Left kidney (tissue), 2 donors: ENCODE results near the gene ACOX3. TPM values are rescaled to one million over a fixed set of nuclear protein-coding genes. Genes with fewer than 3 reads are reported as not detected.

Experiments
- DNase-seq: peaks from one replicate; pipeline ENCODE4 v3.0.0-alpha.2; 2013
- polyA plus RNA-seq: library from polyadenylated mRNA; unstranded; fragments of 120-200 nt; gene quantifications from one replicate; pipeline ENCODE4 v1.2.1, GENCODE V29; 2013; ENCODE audit not compliant: insufficient read length

The ACOX3 gene
- polyA plus RNA-seq, 1 donor, result 17.1 TPM

DNA sequence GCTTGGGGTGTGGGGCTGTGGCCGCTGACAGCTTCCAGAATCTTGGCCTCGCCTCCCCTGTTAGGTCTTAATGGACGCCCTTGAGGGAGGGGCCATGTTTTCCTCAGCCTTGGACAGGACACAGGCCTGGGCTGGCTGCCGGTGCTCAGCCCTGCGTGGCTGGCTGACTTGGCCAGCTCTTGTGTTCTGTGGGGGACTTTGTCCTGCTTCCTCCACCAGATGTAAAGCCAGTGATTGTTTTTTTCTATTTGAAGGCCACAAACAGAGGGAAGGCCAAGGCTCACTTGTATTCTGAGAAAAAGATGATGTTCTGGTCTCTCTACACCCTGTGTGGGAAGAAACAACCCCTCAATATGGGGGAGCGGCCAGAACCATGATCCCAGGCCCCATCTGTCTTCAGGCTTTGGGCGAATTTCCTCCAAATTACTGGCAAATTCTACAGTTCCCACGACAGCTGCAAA is 99.7 kb downstream of the ACOX3 start:
- no peak for DNase-seq

DNA sequence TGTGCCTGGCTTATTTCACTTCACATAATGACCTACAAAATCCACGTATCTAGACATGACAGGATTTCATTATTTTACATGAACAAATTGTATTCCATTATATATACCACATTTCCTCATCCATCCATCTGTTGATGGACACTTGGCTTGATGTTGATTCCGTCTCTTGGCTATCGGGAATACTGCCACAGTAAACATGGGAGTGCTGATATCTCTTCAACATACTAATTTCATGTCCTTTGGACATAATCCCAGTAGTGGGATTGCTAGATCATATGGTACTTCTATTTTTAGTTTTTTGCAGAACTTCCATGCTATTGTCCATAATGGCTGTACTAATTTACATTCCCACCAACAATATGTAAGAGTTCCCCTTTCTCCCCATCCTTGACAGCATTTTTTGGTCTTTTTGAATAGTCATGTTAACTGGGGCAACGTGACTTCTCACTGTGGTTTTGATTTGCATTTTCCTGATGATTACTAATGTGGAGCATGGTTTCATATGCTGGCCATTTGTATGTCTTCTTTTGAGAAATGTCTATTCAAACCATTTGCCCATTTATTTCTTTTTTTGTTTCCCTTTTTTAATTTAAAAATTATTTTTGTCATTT is 102.1 kb downstream of the ACOX3 start:
- no peak for DNase-seq

DNA sequence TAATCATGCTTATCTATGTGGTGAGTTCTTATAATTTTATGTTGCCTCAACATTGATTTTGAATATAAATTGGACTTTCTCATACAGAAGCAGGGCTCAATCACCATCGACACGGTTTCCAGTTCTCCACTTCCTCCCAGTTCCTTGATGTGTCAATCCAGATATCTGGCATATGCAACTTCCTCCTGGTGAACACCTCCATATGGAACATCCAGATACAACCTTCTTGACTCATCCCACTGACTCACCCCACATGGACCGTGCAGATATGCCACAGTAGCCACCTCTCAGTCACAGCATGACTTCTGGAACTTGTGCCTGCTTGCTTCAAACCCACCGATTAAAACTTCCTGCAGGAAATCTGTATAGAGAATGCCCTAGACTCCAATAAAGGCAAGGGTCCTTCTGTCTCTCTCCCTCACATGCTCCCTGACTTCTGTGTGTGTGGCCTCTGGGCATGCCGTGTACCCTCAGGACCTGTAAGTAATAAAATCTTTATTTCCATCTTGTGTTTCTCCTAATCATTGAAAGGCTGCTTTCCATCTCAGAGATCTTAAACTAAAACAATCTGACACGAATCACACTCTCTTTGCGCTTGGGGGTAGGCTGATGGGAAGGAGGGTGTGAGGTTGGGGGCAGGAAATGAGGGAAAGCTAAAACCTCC is 104.0 kb downstream of the ACOX3 start:
- no peak for DNase-seq

DNA sequence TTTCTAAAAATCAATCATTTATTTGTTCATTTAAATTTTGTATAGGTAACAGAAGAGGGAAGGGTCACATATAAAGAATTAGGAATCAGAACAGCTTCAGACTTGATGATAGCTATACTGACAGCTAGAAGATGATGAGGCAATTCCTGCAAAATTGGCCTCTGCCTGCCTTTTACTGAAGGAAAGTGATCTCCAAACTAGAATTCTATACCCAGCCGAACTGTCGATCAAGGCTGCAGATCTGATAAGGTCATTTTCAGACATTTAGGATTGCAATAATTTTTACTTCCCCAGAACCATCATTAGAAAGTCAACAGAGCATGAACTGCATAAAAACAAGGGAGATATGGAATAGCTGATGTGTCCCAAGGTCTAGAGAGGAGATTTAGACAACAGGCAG is 104.7 kb downstream of the ACOX3 start:
- no peak for DNase-seq

DNA sequence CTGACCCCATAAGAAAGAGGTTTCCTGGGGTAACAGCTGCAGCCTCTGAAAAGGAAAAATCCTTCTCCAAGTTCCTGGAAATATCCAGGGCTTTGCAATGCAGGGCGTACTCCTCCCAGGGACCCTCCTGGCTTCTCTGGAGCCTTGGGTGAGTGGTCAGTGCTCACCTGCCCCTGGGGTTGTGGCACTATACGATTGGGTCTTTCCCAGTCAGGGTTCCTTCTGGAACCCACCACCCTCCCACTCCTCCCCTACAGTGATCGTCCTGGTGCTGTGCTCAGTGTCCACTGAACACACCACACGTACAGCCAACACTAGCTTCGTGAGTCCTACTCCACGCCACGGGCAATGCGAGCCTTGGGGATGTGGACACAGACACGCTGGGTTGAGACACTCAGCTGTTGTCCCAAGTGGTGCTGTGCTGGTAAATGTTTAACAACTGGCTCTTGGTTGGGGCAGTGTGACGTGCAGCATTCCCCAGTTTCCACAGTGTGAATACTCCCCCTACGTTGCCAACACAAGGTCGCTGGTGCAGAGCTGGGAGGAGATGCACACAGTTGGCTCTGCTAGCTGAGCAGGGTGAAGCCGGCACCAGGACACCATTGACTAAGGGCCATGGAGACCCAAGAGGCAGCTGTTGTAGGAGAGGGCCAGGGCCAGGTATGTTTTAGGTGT is 105.6 kb downstream of the ACOX3 start:
- no peak for DNase-seq

DNA sequence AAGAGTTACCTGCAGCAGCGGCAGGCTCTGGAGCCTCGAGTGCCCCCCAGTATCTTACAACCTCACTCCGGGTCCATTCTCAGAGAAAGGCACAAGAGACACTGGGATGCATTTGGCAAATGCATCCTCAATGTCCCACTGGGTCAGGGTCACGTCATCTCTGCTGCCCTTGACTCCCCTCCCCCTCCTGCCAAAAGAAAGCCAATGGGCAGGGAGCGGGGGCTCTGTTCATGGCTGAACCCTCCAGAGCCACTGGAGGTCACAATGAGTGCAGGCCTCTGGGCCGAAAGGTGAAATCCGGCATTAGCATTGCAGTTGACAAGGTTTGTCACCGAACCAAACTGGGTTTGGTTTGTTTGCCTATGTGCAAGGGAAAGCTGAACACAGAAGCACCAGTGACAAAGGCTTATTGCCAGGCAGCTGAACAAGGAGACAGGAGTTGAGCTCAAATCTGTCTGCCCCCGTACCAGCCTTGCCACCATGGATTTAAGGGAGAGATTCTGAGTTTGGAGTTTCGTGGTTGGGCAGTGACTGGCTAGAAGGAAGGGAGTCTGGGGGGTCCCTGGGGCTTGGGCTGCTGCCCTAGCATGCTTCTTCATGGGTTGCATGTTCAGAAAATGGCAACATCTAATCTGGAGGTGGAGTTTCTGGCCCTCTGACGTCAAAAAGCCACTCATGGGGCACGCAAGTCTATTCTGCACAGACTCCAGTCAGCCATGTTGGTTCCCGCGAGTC is 106.6 kb downstream of the ACOX3 start:
- DNase-seq, result no peak

DNA sequence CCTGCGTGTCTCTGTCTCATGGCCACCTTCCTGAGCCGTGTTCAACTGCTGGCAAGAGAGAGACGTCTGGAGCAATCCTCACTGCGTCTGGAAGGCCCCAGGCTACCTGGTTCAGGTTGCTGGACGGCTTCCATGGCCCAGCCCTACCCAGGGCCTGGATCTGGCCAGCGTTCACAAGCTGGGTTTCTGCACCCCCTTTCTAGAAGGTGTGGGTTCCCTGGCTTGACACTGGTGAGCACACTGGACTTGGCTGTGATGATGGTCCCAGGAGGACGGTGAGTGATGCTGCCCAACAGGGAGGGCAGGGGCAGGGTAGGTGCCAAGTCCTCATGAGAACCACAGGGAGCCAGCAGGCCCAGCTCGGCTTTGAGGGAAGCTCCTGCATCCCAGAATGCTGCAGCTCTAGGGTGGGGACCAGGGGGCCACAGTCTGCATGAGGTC is 107.6 kb downstream of the ACOX3 start:
- DNase-seq, result no peak

DNA sequence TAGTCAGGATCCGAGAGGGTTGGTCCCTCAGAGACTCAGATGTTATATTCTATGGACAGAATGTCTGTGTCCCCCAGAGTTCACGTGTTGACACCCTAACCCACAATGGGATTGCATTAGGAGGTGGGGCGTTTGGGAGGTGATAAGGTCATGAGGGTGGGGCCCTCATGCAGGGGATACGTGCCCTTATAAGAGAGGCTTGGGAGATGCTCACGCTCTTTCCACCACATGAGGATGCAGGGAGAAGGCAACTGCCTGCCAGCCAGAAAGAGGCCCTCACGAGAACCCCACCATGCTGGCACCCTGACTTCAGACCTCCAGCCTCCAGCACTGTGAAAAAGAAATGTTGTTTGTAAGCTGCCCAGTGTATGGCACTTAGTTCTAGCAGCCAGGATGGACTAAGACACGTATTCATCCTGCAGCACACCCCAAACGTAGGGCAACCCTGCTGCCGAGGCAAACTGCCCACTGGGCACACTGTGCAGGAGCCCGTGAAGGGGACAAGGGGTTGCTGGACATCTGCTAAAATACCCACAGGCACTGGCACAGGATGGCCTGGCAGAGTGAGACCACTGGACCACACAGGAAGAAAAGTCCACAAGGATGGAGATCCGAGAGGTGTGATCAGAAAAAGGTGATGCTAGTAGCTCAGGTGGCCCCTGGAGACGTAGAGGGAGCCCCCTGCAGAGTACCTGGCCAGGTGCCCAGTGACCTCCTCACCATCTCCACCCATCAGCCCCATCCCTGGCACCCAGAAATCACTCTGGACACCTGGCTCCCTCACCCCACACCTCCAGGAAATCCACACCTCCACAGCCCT is 108.3 kb downstream of the ACOX3 start:
- no peak for DNase-seq

DNA sequence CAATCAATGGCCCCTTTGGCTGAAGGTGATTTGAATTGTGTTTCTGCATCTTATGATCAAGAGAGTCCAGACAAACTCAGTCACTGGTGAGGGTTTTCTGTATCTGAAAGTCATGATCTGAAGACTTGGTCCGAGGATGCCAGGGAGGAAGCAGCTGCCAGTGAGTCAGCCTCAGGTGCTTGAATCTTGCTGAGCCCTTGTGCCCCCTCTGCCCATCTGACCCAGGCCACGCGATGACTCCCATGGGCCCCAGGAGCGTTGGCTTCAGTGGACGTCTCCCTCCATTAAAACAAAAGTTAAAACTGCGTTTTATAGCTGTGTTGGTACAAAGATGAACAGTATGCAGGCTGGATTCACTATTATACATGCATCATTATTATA is 109.0 kb downstream of the ACOX3 start:
- DNase-seq, result no peak

DNA sequence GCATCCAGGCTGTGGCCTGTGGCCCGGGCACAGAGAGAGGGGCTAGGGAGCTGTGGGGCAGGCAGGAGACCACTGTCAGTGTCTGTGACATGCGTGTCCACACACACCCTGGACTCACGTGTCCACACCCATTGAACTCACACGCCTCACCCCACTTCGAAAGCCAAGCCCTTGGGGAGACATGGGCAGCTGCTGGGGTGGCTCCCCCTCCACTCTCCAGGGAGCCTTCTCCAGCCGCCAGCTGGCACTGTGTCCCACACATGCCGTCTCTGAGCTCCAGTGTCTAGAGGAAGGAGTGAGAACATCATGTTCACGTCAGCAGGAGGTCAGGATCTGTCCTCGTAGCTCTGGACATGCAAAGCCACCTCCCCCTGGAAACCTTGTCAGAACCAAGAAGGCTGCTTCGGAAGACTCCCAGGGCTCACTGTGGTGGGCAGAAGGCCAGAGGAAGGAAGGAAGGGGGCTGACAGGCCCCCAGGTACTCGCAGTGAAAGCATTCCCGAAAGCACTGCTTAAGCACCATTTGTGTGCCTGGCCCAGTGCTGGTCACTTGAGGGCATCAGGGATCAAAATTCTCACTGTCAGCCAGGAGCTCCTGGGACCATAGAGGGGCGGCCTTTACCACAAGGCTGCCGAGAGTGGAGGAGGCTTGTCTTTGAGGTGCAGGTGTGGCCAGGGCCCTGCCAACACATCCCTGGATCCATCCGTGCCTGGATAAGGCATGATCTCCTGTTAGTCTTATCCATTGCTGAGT is 109.5 kb downstream of the ACOX3 start:
- no peak for DNase-seq

DNA sequence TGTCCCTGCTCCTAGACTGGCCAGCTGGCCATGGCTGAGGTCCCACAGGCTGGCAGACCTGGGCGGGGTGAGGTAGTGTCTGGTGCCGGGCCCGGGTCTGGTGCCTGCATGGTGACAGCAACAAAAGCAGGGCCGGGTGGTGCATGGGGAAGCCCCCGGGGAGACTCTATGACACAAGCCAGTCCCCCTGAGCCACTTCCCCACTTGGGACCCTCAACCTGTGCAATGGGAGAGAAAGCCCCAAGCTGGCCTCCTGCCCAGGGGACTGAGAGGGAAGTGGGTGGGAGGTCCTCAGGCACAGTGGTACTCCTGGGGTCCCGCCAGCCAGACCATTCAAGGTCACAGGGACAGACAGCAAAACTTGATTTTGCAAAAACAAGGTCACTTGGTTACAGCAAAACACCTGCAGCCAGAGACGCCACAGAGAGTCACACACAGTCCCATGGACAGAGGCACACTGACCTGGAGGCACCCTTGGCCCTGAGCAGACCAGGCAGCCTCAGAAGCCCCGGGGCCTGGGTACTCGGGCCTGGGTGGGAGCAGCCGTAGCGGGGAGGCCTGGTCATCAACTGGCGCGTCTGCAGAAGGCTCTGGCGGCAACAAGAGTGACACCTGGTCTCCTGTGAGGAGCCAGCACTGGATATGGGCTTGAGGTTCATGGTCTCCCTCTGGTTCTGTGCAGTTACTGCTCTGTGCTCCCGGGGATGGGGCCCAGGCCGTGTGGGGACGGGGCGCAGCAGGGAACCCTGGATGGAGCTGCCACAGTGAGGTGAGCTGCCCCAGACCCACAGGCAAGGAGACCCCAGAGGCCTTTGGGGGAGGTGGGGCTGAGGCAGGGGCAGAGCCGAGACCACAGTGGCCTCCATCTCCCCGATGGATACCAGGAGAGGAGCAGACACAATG is 110.4 kb downstream of the ACOX3 start:
- DNase-seq, result no peak

DNA sequence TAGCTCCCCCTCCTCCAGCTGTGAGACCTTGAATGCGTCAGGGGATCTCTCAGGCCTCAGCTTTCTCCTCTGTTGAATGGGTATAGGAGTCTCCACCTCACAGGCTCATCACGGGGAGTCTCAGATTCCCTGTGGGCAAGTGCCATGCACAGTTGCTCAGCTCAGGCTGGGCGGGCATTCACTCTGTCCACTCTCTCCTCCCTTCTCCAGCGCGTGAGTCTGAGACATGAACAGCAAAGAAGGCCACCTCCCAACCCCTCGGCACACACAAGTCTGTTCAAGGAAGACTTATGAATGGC is 111.0 kb downstream of the ACOX3 start:
- DNase-seq, result no peak

DNA sequence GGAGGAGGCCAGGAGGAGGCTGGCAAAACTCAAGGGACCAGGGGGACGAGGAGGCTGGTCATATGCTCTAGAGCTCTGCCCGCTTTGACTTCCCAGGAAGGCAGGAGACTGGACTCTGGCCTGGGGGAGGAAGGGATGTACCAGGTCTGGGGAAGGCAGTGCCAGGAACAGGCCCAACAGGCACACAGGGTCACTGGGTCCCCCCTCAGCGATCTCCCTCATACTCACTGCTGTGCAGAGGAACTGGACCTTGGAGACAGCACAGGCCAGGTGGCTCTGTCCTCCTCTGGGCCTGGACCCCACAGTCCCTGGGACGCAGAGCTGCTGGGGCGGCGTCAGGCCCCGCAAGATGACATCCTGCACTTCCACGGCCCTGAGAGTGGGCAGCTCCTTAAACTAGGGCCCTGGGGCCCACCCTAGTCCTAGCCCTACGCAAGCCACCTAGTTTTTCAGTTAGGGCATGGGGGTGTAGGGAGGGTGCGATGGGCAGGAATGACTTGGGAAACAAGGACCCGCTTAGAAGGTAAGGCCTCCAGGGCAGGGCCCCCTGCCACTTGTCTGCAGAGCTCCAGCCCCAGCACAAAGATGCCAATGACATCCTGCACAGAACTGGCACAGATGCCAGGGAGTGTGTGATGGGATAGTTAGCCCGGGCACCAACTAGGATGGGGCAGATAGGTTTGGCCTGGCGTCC is 111.5 kb downstream of the ACOX3 start:
- no peak for DNase-seq

DNA sequence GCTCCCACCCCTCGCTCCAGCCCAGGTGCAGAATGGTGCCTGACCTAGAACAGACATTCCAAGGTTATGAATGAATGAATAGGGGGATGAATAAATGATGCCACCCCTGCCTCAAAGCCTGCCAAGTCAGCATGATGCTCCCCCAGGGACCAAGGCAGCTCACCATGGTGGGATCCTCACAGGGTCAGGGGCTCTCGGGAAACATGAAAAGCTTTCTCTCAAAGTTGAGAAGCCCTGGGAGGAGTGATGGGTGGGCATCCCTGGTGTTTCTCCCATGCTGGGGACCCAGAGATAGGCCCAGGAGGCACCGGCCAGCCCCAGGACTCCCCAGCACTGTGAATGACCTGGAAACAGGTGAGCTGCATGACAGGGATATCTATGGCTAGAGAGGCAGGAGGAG is 112.1 kb downstream of the ACOX3 start:
- no peak for DNase-seq

DNA sequence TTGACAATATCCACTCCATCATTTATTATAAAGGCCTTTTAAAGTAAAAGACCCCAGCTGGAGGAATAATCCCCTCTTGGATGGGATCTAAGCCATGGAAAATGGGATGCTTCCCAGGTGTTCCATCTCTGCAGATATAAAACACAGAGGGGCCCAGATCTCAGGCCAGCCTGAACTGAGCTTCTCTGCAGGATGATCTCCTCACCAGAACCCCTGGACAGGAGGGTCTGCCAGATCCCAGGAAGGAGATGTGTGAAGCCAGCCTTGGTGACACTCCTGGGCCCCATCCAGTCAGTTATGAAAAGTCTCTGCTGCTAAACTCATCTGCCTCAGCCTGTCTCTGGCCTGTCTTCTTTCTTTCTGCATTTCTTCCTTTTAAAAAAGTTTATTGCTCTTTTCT is 114.3 kb downstream of the ACOX3 start:
- DNase-seq, result no peak

DNA sequence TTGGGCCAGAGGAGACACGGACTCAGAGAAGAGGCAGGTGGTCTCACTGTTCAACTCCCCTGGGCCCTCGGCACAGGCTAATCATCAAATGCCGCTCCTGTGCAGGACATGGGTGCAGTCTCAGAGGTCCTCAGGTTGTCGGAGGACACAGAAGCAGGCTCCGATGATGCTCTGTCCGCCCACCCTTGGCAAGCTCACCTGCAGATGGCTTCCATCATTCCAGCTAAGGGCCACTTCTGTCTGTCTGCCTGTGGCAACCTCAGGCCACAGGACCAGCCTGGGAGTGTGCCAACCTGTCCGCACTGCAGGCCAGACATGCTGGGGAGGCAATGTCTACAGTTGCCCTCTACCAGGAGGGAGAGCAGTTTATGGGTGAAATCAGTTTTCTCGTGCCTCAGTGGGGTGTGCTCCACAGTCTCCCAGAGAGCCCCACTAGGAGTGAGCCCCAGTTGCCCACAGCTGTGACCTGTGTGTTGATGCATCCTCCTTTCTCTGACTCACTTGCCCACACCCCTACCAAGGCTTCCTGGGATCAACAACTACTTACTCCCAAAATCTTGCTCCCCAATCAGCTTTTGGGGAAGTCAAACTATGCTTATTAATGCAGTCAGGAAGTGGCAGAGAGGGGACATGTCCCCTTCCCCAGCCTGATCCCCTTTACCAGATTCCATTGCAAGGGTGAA is 115.1 kb downstream of the ACOX3 start:
- DNase-seq, result no peak

DNA sequence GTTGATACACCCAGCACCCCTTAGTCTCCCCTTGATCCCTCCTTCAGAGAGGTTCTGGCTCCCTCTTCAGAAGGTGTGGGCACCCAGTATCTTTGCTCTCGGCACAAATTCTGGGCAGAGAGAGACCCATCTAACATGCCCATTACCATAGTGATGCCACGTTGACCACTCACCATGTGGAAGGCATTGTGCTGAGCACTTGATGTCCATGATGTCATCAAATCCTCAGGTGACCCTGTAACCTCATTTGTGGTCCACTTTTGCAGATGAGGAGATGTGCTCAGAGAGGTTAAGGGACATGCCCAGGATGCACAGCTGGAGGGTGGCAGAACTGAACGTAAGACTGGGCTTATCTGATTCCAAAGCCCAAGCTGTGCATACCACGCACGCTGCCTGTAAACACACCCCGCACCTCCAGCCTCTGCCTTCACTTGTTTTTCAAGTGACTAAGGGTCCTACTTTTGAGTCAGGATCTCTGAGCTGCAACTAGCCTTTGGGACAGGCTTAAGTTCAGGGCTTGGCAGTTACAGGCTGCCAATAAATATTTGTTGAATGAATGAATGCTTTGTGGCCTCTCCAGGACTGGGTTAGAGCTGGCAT is 115.8 kb downstream of the ACOX3 start:
- DNase-seq, result no peak

DNA sequence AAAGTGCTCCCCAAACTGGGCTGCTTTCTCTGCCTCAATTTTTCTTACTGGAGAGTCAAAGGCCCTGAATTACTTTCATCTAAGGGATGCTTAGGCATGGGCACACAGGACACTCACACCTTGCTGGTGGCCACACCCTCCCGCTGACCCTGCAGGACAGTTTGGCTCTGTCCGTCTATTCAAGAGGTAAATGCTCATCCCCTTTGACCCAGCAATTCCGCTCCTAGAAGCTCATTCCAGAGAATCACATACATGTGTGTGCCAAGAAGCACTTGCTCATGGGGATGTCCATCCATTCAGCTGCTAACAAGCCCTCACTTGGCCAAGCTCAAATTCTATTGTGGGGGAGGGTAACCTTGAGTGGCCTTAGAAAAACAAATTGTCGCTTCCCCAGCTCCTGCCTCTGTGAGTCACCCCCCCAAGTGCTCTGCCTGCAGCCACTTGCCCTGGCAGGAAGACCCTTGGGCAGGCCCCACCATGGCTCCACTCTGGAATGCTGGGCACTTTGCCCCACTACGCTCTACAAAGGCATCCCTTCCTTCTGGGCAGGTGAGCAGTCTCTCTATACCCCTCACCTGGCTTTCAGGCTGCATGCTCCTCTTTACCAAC is 116.5 kb downstream of the ACOX3 start:
- no peak for DNase-seq
